GM04504 (cell line): ENCODE results near the gene PPP1R3E.
"Not testable (repeated sequence)": the region's sequence is repeated elsewhere in the genome, so short reads cannot be mapped to it uniquely, and the experiment has no call there.

Source experiments
- DNase-seq: peaks from one replicate; pipeline ENCODE4 v3.0.0-alpha.2; 2012; ENCODE audit warnings: low read depth

Gene PPP1R3E

GRCh38 chr14:23302290-23303225, at the start of gene PPP1R3E:
TSS of gene PPP1R3E (minus strand) at chr14:23302859. CDS start at chr14:23302576, 283 bp downstream.
- DNase-seq: no peak

- DNase-seq: no peak
Observed at GRCh38 chr14:23351681-23352505, 49.2 kb upstream of the PPP1R3E start.

GRCh38 chr14:23349156-23349845, 46.6 kb upstream of the PPP1R3E start:
- no peak for DNase-seq

- no peak for DNase-seq
Observed at GRCh38 chr14:23348297-23348655, 45.6 kb upstream of the PPP1R3E start.

DNA sequence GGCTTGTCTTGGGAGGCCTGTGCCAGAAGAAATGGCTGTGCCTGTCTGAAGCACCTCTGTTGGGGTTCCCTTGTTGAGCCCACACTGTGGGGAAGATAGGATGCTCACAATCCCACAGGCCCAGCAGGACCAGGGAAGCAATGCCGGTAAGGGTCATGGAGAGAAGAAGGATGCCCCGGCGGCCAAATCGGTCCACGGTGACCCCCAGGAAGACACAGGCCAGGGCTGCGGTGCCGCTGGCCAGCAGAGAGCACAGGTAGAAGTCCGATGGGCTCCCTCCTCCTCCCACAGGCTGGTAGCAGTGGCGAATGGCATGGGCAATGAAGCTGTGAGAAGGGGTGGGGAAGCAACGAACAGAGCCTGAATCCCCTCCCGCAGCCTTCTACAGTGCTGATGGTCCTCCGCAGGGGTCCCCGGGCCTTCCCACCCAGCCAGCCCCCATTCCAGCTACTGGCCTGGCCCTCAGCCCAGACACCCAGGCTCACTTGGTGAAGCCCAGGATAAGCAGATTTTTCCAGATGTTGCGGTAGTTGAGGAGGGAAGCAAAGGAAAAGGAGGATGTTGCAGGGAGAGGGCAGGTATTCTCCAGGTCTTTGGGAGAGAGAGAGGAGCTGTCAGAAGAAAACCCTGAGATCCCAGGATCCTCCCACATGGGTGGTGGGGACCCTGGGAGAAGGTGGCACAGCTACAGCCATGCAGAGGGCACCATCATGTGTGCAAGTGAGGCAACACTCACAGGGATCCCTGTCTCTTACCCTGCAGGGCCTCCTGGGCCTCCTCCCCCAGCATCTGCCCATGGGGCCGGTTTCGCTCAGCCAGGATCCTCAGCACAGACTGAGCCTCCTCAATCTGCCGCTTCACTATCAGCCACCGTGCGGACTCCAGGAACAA, 45.0 kb upstream of the PPP1R3E start:
- no peak for DNase-seq

- no peak for DNase-seq
Observed at GRCh38 chr14:23346693-23347405, 44.2 kb upstream of the PPP1R3E start.

- no peak for DNase-seq
Observed at GRCh38 chr14:23345987-23346692, 43.5 kb upstream of the PPP1R3E start.

- DNase-seq: no peak
Observed at GRCh38 chr14:23344481-23344880, 41.8 kb upstream of the PPP1R3E start.

DNA sequence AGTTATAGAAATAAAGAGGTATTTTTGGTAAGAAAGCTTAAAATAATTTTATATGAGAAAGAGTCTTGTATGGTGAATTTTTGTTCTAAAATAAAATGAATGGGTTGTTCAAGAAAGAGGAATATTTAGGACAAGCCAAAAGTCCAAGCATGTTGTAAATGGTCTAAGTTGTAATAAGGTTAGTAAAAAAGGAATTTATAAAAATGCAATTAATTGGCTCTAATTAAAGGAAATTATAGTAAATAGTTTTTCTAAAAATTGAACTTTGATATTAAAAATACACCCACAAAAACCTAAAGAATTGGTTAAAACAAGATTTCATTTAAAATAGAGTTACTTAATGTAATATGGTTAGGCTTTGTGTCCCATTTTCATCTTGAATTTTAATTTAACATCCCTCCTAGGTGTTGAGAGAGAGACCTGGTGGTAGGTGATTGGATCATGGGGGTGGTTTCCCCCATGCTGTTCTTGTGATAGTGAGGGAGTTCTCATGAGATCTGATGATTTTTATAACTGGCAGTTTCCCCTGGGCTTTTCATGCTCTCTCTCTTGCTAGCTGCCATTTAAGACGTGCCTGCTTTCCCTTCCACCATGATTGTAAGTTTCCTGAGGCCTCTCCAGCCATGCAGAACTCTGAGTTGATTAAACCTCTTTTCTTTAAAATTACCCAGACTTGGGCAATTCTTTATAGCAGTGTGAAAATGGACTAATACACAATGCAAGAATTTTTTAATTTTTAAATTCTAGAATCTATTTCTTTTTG, 37.0 kb upstream of the PPP1R3E start:
- DNase-seq: no peak

GRCh38 chr14:23335623-23336022, 33.0 kb upstream of the PPP1R3E start:
- DNase-seq: no peak

GRCh38 chr14:23327947-23328744, 25.5 kb upstream of the PPP1R3E start:
- no peak for DNase-seq

GRCh38 chr14:23326491-23327332, 24.1 kb upstream of the PPP1R3E start:
- DNase-seq: no peak

DNA sequence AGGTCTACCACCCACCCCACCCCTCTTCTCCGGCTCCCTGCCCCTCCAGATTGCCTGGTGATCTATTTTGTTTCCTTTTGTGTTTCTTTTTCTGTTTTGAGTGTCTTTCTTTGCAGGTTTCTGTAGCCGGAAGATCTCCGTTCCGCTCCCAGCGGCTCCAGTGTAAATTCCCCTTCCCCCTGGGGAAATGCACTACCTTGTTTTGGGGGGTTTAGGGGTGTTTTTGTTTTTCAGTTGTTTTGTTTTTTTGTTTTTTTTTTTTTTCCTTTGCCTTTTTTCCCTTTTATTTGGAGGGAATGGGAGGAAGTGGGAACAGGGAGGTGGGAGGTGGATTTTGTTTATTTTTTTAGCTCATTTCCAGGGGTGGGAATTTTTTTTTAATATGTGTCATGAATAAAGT, 23.1 kb upstream of the PPP1R3E start:
- DNase-seq: not testable (repeated sequence)

- DNase-seq: no peak
Observed at GRCh38 chr14:23324993-23325392, 22.3 kb upstream of the PPP1R3E start.

- no peak for DNase-seq
Observed at GRCh38 chr14:23324455-23324846, 21.8 kb upstream of the PPP1R3E start.

DNA sequence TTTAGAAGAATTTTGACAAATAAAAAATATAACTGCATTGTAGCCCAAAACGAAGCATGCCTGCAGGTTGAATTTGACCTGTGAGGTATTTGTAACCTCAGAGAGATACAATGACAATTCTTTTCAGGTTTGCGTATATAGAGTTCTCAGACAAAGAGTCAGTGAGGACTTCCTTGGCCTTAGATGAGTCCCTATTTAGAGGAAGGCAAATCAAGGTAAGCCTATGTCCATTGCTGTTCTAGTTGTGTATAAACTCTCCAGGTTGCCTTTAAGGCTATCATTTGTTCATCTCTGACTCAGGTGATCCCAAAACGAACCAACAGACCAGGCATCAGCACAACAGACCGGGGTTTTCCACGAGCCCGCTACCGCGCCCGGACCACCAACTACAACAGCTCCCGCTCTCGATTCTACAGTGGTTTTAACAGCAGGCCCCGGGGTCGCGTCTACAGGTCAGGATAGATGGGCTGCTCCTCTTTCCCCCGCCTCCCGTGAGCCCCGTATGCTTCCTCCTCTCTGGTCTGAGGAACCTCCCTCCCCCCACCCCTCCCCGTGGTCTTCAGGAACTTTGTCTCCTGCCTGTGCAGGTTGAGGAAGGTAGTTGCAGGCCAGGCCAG, 21.3 kb upstream of the PPP1R3E start:
- DNase-seq: no peak
